Dendritic cell treated with granulocyte-macrophage colony-stimulating factor and Interleukin-4, amounts not matched to agents 40 ng/mL and 50 ng/mL, for 4 days (primary cell): ENCODE data around the gene SIDT2.
"Not testable (repeated sequence)": the region's sequence is repeated elsewhere in the genome, so short reads cannot be mapped to it uniquely, and the experiment has no call there.

Experiments
- H3K27ac Mint-ChIP-seq: one replicate; pipeline ENCODE4 v1.8.0; 2022; ENCODE audit warnings: mild to moderate bottlenecking, mixed read lengths
- H3K27me3 Mint-ChIP-seq: one replicate; pipeline ENCODE4 v1.8.0; 2022; ENCODE audit warnings: mild to moderate bottlenecking, mixed read lengths
- H3K36me3 Mint-ChIP-seq: one replicate; pipeline ENCODE4 v1.8.0; 2022; ENCODE audit warnings: low read depth, mixed read lengths
- H3K4me1 Mint-ChIP-seq: one replicate; pipeline ENCODE4 v1.8.0; 2022; ENCODE audit warnings: low read depth, mixed read lengths
- H3K4me3 Mint-ChIP-seq: one replicate; pipeline ENCODE4 v1.8.0; 2022; ENCODE audit warnings: mild to moderate bottlenecking, moderate library complexity, mixed read lengths
- H3K9me3 Mint-ChIP-seq: one replicate; pipeline ENCODE4 v1.8.0; 2022; ENCODE audit warnings: mixed read lengths
- intact Hi-C: fragments of 100-400 bp; cut with micrococcal nuclease; formaldehyde crosslinking; loops from one replicate; pipeline ENCODE4 v1.15.0; 2022

SIDT2 gene

DNA sequence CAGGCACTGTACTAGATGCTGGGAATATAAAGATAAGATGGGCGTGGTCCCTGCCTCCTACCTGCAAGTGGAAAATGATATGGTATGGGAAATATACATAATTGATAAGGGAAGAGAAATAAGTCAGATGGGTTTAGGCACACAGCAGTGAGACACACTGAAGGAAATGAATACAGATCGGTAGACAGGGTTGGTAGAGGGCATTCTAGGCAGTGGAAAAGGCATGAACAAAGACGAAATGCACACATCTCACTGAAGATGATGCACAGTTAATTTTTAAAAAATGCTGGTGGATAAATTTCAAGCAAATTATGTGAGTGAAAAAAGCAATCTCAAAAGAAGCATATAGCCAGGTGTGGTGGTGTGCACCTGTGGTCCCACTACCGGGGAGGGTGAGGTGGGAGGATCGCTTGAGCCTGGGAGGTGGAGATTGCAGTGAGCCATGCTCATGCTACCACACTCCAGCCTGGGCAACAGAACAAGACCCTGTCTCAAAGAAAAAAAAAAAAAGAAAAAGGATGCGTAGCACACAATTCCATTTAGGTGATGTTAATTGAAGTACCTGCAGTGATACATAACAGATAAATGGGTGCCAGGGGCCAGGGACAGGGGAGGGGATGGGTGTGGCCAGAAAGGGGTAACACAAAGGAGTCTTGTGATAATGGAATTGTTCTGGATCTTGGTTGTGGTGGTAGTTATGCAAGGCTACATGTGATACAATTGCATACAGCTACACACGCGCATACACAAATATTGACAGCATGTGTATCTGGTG lies 31.0 kb downstream of the SIDT2 start:
- intact Hi-C loops, result loop anchor here (5.0 kb wide), 1 partner anchor 77 kb away; no protein-coding TSS in a partner anchor
- not testable (repeated sequence) for H3K4me1 Mint-ChIP-seq, H3K27me3 Mint-ChIP-seq, H3K9me3 Mint-ChIP-seq, H3K4me3 Mint-ChIP-seq, H3K27ac Mint-ChIP-seq
- H3K36me3 Mint-ChIP-seq, result peaks cover 80% of the 10 kb centered on the region

DNA sequence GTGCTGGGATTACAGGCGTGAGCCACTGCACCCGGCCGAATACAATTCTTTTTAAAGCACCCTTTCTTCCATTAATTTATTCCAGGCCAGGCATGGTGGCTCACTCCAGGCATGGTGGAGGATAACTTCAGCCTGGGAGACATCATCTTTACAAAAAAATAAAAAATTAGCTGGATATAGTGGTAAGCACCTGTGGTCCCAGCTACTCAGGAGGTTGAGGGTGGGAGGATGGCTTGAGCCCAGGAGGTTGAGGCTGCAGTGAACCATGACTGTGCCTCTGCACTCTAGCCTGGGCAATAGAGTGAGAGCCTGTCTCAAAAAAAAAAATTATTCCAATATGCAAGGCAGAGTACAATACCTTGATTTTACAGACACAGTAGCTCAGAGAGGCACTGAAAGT lies 32.1 kb downstream of the SIDT2 start:
- Mint-ChIP-seq H3K4me3 (no peak overlapping the region), H3K4me1 (no peaks in the 10 kb centered on the region), H3K27ac (no peak overlapping the region)

DNA sequence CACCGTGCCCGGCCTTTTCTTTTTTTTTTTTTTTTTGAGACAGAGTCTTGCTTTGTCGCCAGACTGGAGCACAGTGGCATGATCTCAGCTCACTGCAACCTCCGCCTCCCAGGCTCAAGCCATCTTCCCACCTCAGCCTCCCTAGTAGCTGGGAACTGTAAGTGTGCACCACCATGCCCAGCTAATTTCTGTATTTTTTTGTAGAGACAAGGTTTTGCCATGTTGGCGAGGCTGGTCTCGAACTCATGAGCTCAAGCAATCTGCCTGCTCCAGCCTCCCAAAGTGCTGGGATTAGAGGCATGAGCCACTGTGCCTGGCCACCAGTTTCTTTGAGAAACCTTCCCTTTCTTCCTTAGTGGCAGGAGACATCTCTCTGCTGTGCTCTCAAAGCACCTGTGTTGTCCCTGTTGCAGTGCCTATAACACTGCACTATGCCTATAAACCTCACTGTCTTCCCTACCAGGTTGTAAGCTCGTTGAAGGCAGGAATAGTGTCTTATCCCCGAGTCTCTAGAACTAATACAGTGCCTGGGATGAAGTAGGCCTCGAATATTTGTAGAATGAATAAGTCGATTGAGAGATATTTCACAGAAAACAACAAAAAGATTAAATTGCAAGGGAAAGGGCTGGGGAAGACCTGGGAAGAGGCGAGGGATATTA lies 34.3 kb downstream of the SIDT2 start:
- no peaks in the 10 kb centered on the region for H3K27me3 Mint-ChIP-seq
- no peaks in the 10 kb centered on the region for H3K9me3 Mint-ChIP-seq
- intact Hi-C loops, result no loop called here
- H3K36me3 Mint-ChIP-seq, result peaks cover 94% of the 10 kb centered on the region
- no peak overlapping the region for H3K4me3 Mint-ChIP-seq
- no peak overlapping the region for H3K27ac Mint-ChIP-seq
- H3K4me1 Mint-ChIP-seq, result no peaks in the 10 kb centered on the region

More for the DNA sequence above, 32.1 kb downstream of the SIDT2 start:
- intact Hi-C loops, result no loop called here
- Mint-ChIP-seq H3K9me3 (no peaks in the 10 kb centered on the region), H3K36me3 (peaks cover 80% of the 10 kb centered on the region), H3K27me3 (no peaks in the 10 kb centered on the region)

DNA sequence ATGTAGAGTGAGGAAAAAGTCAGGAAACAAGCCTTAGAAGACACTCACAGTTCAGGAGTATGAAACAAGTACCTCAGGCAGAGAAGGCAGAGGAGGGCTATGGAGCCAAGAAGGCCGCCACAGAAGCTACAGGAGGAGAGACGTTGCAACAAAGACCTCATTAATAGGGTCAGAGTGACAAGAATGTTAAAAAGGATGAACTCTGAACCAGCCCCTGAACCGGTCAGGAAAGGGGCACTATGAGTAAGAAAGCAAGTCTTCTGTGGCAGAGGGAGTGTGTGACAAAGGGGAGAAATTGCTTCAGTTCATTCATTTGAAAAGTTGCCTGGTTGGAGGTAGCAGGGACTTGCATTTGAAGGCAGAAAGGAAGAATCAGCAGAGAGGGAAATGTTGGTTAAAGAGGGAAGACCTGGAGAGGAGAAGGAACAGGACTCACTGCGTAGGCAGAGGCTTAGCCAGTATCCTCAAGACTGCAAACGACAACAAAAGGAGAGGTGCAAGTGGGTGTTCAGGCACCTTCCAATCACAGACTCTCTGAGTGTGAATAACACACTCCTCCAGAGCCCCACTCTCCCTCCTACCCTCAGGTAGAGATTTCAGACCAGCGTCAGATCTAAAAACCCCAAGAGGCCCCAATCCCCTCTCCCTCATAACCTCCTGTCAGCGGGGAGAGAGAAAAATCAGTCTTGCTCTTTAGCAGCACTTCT lies 36.0 kb downstream of the SIDT2 start:
- Mint-ChIP-seq H3K4me3 (no peak overlapping the region), H3K27me3 (no peaks in the 10 kb centered on the region), H3K4me1 (peaks cover 3% of the 10 kb centered on the region), H3K27ac (peak overlapping the region; percentile 2), H3K36me3 (peaks cover 100% of the 10 kb centered on the region), H3K9me3 (no peaks in the 10 kb centered on the region)
- intact Hi-C loops, result no loop called here

DNA sequence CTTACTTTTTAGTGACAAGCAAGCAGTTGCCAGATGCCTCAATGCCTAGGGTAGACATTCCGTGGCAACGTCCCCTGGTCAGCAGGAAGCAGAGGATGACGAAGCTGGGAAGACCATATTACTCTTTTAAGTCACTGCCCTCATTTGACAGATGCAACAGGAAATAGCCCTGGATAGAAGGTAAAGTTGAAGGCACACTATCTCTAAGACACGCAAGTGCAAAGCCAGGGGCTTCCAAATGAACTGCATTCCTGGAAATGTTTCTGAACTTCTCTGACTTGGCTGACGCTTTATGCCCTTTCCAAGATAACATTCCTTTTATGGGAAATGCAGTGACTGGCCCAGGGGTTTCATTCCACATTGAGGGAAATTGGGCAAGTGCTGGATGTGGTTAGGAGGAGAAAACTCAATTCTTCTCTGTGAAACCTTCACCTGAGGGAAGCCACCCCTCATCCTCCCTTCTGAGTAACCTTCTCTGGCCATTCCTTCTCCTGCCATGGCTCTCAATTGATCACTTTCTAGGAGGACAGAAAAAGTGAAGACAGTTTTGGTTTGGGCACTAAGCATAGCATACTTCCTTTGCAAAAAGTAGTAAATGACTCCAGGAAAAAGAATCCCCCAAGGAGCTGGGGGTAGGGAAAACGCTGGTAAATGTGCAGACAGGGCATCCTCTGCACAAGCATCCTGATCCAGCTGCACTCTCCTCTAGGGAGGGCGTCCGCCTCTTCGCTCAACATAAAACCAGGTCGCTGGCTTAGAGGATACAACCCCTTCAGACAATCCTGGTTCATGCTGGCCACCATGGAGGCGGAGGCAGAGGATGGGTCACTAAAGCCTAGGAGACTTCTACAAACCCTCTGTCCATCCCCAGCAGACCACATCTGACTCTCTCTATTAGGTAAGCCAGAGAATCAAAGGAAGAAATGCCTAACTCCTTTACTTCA lies 38.9 kb downstream of the SIDT2 start:
- intact Hi-C loops, result no loop called here
- H3K9me3 Mint-ChIP-seq, result no peaks in the 10 kb centered on the region
- H3K27me3 Mint-ChIP-seq, result no peaks in the 10 kb centered on the region
- H3K36me3 Mint-ChIP-seq, result peaks cover 100% of the 10 kb centered on the region
- no peak overlapping the region for H3K27ac Mint-ChIP-seq
- H3K4me1 Mint-ChIP-seq, result peaks cover 25% of the 10 kb centered on the region
- H3K4me3 Mint-ChIP-seq, result no peak overlapping the region

DNA sequence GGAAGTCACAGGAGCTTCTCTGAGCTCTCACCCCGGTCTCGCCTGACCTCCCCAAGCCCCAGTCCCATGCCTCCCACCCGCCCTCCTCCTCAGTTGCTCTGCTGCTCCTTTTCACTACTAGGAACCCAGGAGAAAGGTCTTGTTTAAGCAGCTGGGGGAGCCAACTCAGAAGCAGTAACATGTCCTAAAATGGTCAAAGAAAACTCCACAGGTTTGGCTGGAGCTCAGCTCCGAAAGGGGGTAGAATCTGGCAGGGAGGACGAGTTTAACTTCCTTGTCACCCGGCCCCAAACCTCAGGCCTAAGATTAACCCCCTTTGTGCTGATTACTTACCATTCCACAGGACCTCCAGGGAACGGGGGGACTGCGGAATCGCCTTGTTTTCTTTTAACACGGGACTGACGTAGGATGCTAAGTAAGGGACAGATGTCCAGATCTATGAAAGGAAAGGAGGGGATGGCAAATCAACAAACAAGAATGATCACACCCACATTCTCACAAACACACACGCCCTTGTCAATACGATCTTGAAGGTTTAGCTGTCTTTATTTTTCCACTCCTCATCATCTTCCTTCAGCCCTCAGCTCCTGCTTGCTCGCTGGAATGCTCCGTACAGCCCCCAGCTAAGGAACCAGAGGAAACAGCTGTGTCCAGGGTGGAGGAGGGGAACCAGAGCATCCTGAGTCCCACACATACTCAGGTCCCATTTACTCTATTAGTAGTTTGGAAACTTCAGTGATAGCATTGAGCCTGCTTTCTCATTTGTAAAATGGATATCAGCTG lies 39.8 kb downstream of the SIDT2 start:
- Mint-ChIP-seq H3K27me3 (no peaks in the 10 kb centered on the region), H3K4me1 (peaks cover 26% of the 10 kb centered on the region), H3K27ac (no peak overlapping the region), H3K36me3 (peaks cover 100% of the 10 kb centered on the region), H3K4me3 (no peak overlapping the region), H3K9me3 (no peaks in the 10 kb centered on the region)
- intact Hi-C loops, result no loop called here

DNA sequence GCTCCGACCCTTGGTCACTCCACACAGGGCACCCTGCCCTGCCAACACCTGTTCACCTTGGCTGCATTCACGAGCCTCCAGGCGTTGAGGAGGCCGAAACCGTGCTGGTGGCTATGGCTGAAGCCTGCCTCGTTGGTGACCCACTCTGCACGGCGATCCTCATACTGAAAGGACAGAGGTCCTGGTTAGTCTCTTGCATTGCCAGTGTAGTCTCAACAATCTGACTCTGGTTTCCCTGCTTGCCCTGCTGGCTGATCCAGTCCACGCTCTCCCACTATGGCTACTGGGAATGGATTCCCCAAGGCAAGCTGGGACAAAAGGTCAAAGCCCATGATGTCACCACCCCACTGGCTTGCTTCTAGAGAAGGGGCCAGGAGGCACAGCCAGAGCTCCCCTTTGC lies 40.5 kb downstream of the SIDT2 start:
- Mint-ChIP-seq H3K27me3 (no peaks in the 10 kb centered on the region), H3K27ac (no peak overlapping the region), H3K9me3 (no peaks in the 10 kb centered on the region), H3K4me1 (peaks cover 26% of the 10 kb centered on the region), H3K36me3 (peaks cover 100% of the 10 kb centered on the region), H3K4me3 (no peak overlapping the region)
- intact Hi-C loops, result no loop called here

DNA sequence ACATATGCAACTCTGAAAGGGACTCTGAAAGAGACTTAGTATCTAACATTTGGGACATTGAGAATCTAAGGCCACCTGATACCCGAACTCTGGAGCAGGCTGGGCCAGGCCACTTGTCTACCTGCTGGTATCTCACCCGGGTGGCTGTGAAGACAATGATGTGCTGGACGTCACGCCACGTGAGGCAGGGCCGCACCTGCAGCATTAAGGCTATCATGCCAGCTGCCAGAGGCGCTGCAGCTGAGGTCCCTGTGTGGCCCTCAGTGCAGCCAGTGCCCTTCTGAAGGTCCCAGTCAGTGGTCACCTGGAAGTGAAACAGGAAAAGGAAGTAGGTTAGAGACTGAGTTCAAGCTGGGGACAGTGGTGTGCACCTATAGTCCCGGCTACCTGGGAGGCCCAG lies 40.9 kb downstream of the SIDT2 start:
- H3K9me3 Mint-ChIP-seq, result no peaks in the 10 kb centered on the region
- peaks cover 100% of the 10 kb centered on the region for H3K36me3 Mint-ChIP-seq
- H3K27me3 Mint-ChIP-seq, result no peaks in the 10 kb centered on the region
- H3K4me1 Mint-ChIP-seq, result peaks cover 26% of the 10 kb centered on the region
- intact Hi-C loops, result no loop called here
- H3K27ac Mint-ChIP-seq, result no peak overlapping the region
- H3K4me3 Mint-ChIP-seq, result no peak overlapping the region

DNA sequence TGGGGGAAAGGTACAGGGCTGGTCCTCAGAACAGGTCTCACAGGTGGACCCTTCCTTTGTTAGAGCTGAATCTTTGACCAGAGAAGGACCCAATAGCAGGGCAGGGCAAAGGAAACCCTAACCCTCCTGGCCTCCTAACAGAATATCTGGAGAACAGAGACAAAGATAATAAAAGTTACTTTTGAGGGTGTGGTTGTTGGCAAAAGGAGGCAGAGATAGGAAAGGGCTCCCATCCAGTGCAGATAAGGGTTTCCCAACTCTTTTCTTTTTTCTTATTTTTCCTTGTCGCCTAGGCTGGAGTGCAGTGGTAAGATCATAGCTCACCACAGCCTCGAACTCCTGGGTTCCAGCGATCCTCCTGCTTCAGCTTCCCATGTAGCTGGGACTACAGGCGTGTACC lies 41.5 kb downstream of the SIDT2 start:
- Mint-ChIP-seq H3K4me3 (no peak overlapping the region), H3K36me3 (peaks cover 100% of the 10 kb centered on the region), H3K27me3 (no peaks in the 10 kb centered on the region), H3K4me1 (peaks cover 26% of the 10 kb centered on the region), H3K27ac (peak overlapping the region; percentile 35), H3K9me3 (no peaks in the 10 kb centered on the region)
- intact Hi-C loops, result loop anchor here (10.0 kb wide), 1 partner anchor 345 kb away; no protein-coding TSS in a partner anchor

DNA sequence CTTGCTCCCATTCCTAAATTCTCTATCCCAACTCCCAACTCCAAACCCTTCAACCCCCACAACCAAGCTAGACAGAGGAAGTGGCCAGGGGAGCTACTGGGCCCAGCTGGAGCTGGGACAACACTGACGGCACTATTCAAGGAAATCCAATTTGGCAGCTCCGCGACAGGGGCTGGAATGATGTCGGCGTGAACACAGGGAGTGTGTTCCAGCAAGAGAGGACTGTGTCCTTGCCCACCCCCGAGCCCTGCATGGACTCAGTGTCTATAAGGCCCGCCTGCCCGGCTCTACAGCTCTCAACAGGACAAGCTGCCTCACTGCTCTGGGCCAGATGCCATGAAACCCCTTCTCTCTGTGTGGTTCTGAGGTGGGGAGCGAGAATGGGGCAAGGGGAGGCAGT lies 42.0 kb downstream of the SIDT2 start:
- Mint-ChIP-seq H3K36me3 (peaks cover 100% of the 10 kb centered on the region), H3K27ac (peak overlapping the region; percentile 35), H3K27me3 (no peaks in the 10 kb centered on the region), H3K4me3 (no peak overlapping the region), H3K4me1 (peaks cover 26% of the 10 kb centered on the region), H3K9me3 (no peaks in the 10 kb centered on the region)
- intact Hi-C loops, result loop anchor here (10.0 kb wide), 1 partner anchor 346 kb away; no protein-coding TSS in a partner anchor

DNA sequence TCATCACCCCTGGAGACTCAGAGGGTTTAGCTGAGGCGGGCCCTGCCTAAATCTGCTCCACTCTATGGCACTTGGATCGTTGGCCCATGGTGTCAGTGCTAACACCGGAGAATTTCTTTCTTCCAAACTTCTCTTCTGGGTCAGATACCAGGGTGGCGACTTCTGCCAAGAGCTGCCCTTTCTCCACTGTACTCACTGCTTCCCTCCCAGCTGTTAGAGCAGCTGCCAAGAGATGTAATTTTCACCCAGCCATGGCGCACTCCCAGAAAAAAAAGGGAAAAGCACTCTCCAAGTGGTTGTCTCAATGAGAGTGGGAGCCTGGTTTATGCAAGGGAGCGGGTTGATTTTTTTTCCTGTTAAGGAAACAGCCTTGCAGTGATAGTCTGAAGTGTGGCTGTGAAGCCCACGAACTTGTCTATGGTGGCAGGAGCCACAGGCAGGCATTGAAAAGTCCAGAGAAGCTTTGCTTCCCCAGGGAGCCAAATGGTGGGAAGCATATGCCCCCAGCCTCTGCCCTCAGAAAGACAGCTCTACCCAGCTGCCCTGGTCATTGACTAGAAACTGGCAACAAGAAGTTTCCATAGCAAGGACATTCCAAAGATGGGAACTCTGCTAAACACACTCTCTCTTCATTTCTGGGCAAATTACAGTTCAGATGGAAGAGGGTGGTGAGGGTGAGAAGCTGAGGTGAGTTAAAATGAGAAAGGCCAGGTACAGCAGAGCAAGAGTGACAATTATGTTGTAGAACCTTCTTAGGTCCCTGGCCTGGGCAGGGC lies 42.6 kb downstream of the SIDT2 start:
- H3K36me3 Mint-ChIP-seq, result peaks cover 100% of the 10 kb centered on the region

DNA sequence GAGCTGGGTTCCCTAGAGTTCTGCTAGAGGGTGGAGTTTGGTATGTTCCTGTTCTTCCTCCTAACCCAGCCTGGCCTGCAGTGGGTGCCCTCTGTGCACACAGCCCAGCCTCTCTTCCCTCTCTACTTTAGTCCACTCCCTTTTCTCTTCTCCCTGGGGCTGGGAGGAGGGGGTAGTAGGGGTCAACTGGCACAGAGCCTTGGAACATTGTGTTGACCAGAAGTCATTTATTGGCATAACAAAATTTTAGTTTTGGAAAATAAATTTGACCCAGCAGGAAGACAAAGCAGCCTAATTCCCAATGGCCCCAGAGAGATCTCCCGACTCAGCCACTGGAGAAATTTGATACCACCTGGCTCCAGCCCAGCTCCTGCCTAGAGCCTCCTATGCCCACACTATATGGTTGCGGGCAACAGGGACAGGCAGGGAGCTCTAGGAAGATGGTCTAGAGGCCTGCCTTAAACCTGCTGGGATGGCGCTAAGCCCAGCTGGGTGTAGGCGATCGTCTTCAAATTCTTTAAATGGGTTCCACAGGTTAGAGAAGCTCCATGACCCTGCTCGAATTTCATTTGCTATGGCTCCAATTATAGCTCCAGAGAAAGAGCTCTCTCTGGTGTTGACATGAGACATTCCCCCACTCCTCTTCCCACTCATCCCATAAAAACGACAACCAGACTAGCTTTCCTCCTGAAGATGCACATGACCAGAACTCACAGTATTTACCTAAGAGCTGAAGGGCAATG lies 43.4 kb downstream of the SIDT2 start:
- H3K9me3 Mint-ChIP-seq, result no peaks in the 10 kb centered on the region
- no peak overlapping the region for H3K4me3 Mint-ChIP-seq
- H3K4me1 Mint-ChIP-seq, result peaks cover 26% of the 10 kb centered on the region
- no peaks in the 10 kb centered on the region for H3K27me3 Mint-ChIP-seq
- H3K27ac Mint-ChIP-seq, result peak overlapping the region; percentile 35
- intact Hi-C loops, result loop anchor here (10.0 kb wide), 1 partner anchor 347 kb away; no protein-coding TSS in a partner anchor
- peaks cover 100% of the 10 kb centered on the region for H3K36me3 Mint-ChIP-seq

More for the DNA sequence above, 42.6 kb downstream of the SIDT2 start:
- Mint-ChIP-seq H3K9me3 (no peaks in the 10 kb centered on the region), H3K27ac (peak overlapping the region; percentile 35), H3K4me1 (peaks cover 26% of the 10 kb centered on the region), H3K4me3 (no peak overlapping the region), H3K27me3 (no peaks in the 10 kb centered on the region)
- intact Hi-C loops, result loop anchor here (10.0 kb wide), 1 partner anchor 346 kb away; no protein-coding TSS in a partner anchor
